HG02885 (cell line): ENCODE results near the gene ALKAL2.

Source experiments
- ATAC-seq: cut with Tn5 transposase; IDR thresholded peaks from one replicate; pipeline ENCODE4 v1.9.1; 2021; ENCODE audit warnings: mild to moderate bottlenecking; ENCODE audit not compliant: unreplicated experiment, poor library complexity

ALKAL2 gene

GRCh38 chr2:295090-295489 lies 7.2 kb upstream of the ALKAL2 start:
- ATAC-seq = no peak

- ATAC-seq = no peak
These were observed 2.3 kb upstream of the ALKAL2 start for GRCh38 chr2:290090-290722.

- ATAC-seq = no peak
These were observed 1.6 kb upstream of the ALKAL2 start for GRCh38 chr2:289362-290089.

- no peak for ATAC-seq
These were observed 969 bp upstream of the ALKAL2 start for GRCh38 chr2:288758-289361.

- peak; percentile 60 for ATAC-seq
These were observed 413 bp downstream of the ALKAL2 start for GRCh38 chr2:287471-287885.

- no peak for ATAC-seq
These were observed 1.0 kb downstream of the ALKAL2 start for GRCh38 chr2:286774-287392.

- no peak for ATAC-seq
These were observed 1.9 kb downstream of the ALKAL2 start for GRCh38 chr2:286035-286434.

GRCh38 chr2:285531-285930 lies 2.4 kb downstream of the ALKAL2 start:
- no peak for ATAC-seq

- ATAC-seq = no peak
These were observed 2.9 kb downstream of the ALKAL2 start for GRCh38 chr2:284896-285492.

- ATAC-seq = no peak
These were observed 3.7 kb downstream of the ALKAL2 start for GRCh38 chr2:283996-284794.

- no peak for ATAC-seq
These were observed 5.3 kb downstream of the ALKAL2 start for GRCh38 chr2:282371-283263.

- ATAC-seq = no peak
These were observed 6.5 kb downstream of the ALKAL2 start for GRCh38 chr2:281381-281780.

GRCh38 chr2:280650-281110 lies 7.2 kb downstream of the ALKAL2 start:
- ATAC-seq = no peak

GRCh38 chr2:279956-280649 lies 7.8 kb downstream of the ALKAL2 start:
- no peak for ATAC-seq

GRCh38 chr2:279366-279765 lies 8.5 kb downstream of the ALKAL2 start:
- no peak for ATAC-seq

- no peak for ATAC-seq
These were observed 9.0 kb downstream of the ALKAL2 start for GRCh38 chr2:278927-279320.

GRCh38 chr2:278312-278926 lies 9.5 kb downstream of the ALKAL2 start:
- no peak for ATAC-seq

- ATAC-seq = peak; percentile 97
These were observed 12.4 kb downstream of the ALKAL2 start for GRCh38 chr2:275466-275865.
